ENCODE results near the gene KCNK16.

Gene KCNK16

GRCh38 chr6:39322306-39322850, at the start of gene KCNK16:
Gene KCNK16, minus strand, starts transcription at chr6:39322702. Its CDS starts 162 bp downstream, at chr6:39322540.
- no peak for DNase-seq

GRCh38 chr6:39370390-39370789, 47.9 kb upstream of the KCNK16 start:
- DNase-seq, result no peak

GRCh38 chr6:39369987-39370386, 47.5 kb upstream of the KCNK16 start:
- DNase-seq, result no peak

- no peak for DNase-seq
Measured at GRCh38 chr6:39367700-39368099, 45.2 kb upstream of the KCNK16 start.

- no peak for DNase-seq
Measured at GRCh38 chr6:39366931-39367618, 44.6 kb upstream of the KCNK16 start.

GRCh38 chr6:39365281-39366074, 43.0 kb upstream of the KCNK16 start:
- no peak for DNase-seq

GRCh38 chr6:39363280-39363679, 40.8 kb upstream of the KCNK16 start:
- DNase-seq, result no peak

GRCh38 chr6:39362487-39362865, 40.0 kb upstream of the KCNK16 start:
- no peak for DNase-seq

- DNase-seq, result peak; percentile 13 to 16
Measured at GRCh38 chr6:39361657-39362486, 39.4 kb upstream of the KCNK16 start.

- no peak for DNase-seq
Measured at GRCh38 chr6:39360378-39360777, 37.9 kb upstream of the KCNK16 start.

- DNase-seq, result no peak
Measured at GRCh38 chr6:39357998-39358686, 35.6 kb upstream of the KCNK16 start.

GRCh38 chr6:39353698-39354315, 31.3 kb upstream of the KCNK16 start:
- DNase-seq, result no peak

GRCh38 chr6:39350723-39351505, 28.4 kb upstream of the KCNK16 start:
- DNase-seq, result no peak

- DNase-seq, result no peak
Measured at GRCh38 chr6:39348740-39349139, 26.2 kb upstream of the KCNK16 start.

- peak; percentile 12 to 49 for DNase-seq
Measured at GRCh38 chr6:39347906-39348585, 25.5 kb upstream of the KCNK16 start.

GRCh38 chr6:39347206-39347605, 24.7 kb upstream of the KCNK16 start:
- no peak for DNase-seq

- DNase-seq, result no peak
Measured at GRCh38 chr6:39344821-39345280, 22.3 kb upstream of the KCNK16 start.

GRCh38 chr6:39343396-39343870, 20.9 kb upstream of the KCNK16 start:
- no peak for DNase-seq

GRCh38 chr6:39342692-39343395, 20.3 kb upstream of the KCNK16 start:
- no peak for DNase-seq

- DNase-seq, result no peak
Measured at GRCh38 chr6:39341937-39342336, 19.4 kb upstream of the KCNK16 start.

Measured in activated CD4-positive, alpha-beta T cell treated with anti-CD3 and anti-CD28 coated beads for 4 hours (primary cell).